GM13976 (cell line): ENCODE data around the gene PTPN20.

Experiments used
- DNase-seq: peaks from one replicate; pipeline ENCODE4 v3.0.0; 2012; ENCODE audit warnings: low spot score
- in situ Hi-C: fragments of 300-500 bp; cut with MboI; formaldehyde crosslinking; loops from one replicate; pipeline ENCODE4 v1.12.0; 2022; ENCODE audit warnings: low sequenced_read_pairs, mixed read lengths, inconsistent platforms; ENCODE audit not compliant: unreplicated experiment
- TF ChIP-seq, protein P1 (sequence below): IDR thresholded peaks from 2 replicates; pipeline ENCODE4 v1.5.1; 2012; ENCODE audit warnings: borderline replicate concordance, mild to moderate bottlenecking; ENCODE audit not compliant: insufficient read depth; ENCODE audit errors: extremely low read depth, missing control alignments, control extremely low read depth

PTPN20 gene

DNA sequence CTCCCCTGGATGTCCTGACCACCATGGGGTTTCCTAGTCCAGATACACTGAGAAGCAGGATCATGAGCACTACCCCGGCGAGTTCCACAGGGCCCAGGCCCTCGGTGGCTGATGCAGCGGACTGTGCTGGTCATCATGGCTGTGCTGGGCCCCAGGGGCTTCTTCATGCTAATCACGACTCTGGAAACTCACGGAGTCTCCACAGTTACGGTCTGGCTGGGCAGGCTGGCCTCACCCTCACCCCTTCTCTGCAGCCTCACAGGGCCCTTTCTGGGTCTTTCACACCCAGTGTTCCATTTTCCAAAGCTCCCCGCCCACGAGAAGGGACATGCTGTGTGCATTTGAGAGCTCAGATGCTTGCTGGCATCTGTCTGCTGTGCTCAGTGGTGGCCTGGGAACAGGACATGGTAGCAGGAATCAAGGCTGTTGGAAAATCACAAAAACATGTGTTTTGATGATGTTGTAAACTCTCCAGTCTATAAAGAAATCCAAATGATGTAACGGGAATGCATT, 119.0 kb downstream of the PTPN20 start:
- in situ Hi-C loops = no loop called here
- DNase-seq = no peak
- TF ChIP-seq, protein P1, sequence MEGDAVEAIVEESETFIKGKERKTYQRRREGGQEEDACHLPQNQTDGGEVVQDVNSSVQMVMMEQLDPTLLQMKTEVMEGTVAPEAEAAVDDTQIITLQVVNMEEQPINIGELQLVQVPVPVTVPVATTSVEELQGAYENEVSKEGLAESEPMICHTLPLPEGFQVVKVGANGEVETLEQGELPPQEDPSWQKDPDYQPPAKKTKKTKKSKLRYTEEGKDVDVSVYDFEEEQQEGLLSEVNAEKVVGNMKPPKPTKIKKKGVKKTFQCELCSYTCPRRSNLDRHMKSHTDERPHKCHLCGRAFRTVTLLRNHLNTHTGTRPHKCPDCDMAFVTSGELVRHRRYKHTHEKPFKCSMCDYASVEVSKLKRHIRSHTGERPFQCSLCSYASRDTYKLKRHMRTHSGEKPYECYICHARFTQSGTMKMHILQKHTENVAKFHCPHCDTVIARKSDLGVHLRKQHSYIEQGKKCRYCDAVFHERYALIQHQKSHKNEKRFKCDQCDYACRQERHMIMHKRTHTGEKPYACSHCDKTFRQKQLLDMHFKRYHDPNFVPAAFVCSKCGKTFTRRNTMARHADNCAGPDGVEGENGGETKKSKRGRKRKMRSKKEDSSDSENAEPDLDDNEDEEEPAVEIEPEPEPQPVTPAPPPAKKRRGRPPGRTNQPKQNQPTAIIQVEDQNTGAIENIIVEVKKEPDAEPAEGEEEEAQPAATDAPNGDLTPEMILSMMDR = no peak

DNA sequence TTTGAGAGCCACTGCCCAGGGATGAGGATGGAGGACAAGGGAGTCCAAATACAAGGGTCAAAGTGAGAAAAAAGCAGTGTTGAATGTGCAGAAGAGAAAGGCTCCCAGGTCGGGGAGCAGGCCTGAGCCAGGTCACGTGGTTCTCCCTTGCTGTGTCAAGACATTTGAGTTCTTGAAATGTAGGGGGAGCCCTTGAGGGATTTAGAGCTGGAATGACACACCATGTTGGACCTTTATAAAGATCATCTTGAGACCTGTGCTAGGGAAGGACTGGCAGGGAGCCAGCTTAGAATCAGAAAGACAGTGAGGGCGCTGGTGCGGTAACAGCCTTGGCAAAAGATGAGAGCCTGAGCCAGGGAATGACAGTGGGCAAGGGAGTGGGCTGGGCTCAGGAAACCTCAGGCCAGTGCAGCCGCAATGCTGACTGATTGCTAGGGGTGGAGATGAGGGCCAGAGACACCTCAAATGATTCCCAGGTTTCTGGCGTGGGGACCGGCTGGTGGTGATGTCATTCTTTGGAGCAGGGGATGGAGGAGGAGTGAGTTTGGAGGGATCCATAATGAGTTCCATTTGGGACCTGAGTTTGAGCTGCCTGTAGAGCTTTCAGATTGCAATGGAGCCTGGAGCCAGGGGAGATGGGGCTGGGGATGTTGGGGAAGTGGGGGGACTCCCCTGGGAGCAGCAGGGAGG, 120.1 kb downstream of the PTPN20 start:
- TF ChIP-seq, protein P1 = no peak
- no peak for DNase-seq
- in situ Hi-C loops = no loop called here

DNA sequence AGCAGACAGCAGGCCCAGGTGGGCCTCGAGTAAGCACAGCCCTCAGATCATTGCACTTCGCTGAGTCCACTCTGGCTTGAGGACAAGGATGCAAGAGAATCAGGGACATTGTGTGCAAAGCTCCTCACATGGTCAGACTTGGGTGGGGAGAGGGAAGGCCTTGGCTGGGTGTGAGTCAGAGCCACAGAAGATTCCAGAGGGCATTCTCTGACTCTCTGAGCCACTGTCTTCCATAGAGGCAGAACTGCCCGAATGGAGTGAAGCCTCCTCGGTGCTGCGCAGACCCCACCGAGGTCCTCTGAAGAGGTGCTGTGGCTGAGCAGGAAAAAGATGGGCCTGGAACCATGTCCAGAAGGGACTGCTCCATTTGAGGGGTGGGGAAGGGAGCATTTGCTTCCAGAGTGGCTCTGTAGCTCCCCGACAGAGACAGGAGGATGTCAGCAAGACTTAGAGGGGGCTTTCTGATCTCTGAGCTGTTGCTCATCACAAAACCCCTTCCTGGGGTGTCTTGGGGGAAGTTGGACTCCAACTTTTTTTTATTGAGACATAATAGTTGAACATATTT, 120.8 kb downstream of the PTPN20 start:
- in situ Hi-C loops = no loop called here

DNA sequence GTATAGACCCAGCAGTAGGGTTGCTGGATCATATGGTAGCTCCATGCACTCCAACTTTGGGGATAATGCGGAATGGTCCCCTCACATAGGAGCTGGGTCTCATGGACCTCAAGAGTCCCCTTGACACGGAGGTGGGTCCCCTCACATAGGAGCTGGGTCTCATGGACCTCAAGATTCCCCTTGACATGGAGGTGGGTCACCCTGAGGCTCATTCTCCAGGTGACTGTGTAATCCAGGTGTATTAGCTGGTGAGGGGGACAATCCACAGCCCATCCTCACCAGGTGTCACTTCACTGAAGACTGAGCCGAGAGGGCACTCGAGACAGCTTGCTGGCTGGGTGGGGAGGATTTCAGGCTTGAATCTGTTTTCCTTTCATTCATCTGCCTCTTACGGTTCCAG, 121.9 kb downstream of the PTPN20 start:
- TF ChIP-seq, protein P1 = no peak
- in situ Hi-C loops = no loop called here
- DNase-seq = no peak

More for the DNA sequence above, 120.8 kb downstream of the PTPN20 start:
- TF ChIP-seq, protein P1 = no peak
- DNase-seq = no peak

DNA sequence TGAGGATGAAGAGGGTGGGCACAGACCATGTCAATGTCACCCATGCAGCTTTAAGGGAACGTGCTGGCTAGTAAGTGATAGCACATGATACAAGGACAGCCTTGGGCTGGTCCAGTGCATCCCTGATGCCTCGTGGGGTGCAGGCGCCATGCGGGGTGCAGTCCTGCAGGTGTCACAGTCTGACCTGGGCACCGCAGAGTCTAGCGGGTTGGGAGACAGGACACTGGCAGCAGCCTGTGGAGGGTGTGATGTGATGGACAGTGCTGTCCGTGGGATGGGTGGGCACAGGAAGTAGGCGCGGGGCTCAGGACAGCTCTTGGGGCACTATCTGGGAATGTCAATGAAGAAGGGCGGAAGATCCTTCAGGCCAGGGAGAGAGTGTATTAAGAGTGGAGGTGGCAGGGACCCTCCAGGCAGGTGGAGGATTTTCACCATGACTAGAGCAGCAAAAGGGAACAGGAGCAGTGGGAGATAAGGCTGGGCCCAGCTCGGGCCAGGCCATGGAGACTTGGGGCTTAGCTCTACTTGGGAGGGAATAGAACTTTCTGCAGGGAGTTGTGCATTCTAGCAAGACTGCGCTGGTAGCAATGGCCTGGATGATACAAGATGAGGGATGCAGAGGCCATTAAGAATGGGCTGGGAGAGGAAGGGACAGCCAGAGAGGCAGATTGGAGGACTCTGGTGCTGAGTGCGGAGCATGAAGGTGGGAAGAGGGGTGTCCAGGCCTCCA, 122.5 kb downstream of the PTPN20 start:
- TF ChIP-seq, protein P1 = no peak
- in situ Hi-C loops = no loop called here

DNA sequence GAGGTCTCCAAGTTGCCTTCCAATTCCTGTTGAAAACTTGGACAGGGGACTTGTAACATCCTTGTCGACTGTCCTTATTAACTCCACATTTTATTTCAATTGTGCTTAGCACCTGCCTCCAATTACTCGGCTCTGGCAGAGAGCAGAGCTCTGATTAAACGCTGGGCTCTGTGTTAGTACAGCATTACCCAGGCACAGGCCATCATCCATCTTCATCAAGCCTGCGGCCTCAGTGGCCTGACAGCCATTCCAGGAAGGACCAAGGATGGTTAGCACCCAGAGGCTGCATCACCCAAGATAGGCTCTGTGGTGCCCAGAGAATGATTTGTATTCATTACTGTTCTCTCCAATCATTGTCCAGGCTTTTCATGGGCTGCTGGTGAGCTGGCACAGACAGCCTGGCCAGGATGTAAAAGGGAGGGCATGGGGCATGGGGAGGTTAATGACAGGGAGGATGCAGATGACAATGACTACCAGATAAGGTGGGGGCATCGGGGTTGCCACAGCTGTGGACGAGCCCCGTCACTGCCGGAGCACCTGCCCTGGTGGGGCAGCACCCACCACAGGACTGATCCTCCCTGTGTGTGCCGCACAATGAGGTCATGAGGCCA, 123.3 kb downstream of the PTPN20 start:
- no peak for DNase-seq
- in situ Hi-C loops = no loop called here
- TF ChIP-seq, protein P1 = no peak

More for the DNA sequence above, 122.5 kb downstream of the PTPN20 start:
- DNase-seq = no peak
